ENCODE results near the gene RNASE13. TPM values are rescaled to one million over a fixed set of nuclear protein-coding genes. Genes with fewer than 3 reads are reported as not detected.

RNASE13 gene
- total RNA-seq, 1 experiment from 2014 or later, result not detected

GRCh38 chr14:21047378-21047781, 12.8 kb upstream of the RNASE13 start:
- no peak overlapping the region for H3K27ac Mint-ChIP-seq
- CTCF ChIA-PET, result interaction anchor here (0.7 to 2.2 kb wide), 8 partner anchors 7 to 76 kb away, joined by 3 to 19 read pairs (median 4); no protein-coding TSS in a partner anchor
- no peak for ATAC-seq

More at GRCh38 chr14:21047378-21047781, 12.8 kb upstream of the RNASE13 start:
- TF ChIP-seq MYBL2 (CRISPR knock-in tag; IDR thresholded peaks at IDR 0.05) (no peak), NFATC4 (CRISPR knock-in tag; IDR thresholded peaks at IDR 0.05) (no peak), AFF4 (CRISPR knock-in tag; IDR thresholded peaks at IDR 0.05; ENCODE audit: borderline replicate concordance) (no peak), OVOL2 (CRISPR knock-in tag; IDR thresholded peaks at IDR 0.05; ENCODE audit: borderline replicate concordance) (no peak), TEAD1 (CRISPR knock-in tag; IDR thresholded peaks at IDR 0.05) (no peak), IRF1 (CRISPR knock-in tag; IDR thresholded peaks at IDR 0.05) (no peak), ZBTB21 (CRISPR knock-in tag; IDR thresholded peaks at IDR 0.05; ENCODE audit: borderline replicate concordance) (no peak), MAX (CRISPR knock-in tag; IDR thresholded peaks at IDR 0.05) (no peak), RORB (CRISPR knock-in tag; IDR thresholded peaks at IDR 0.05) (no peak), ZNF138 (CRISPR knock-in tag; conservative IDR thresholded peaks at IDR 0.05) (no peak), PRDM15 (CRISPR knock-in tag; IDR thresholded peaks at IDR 0.05) (no peak), NR3C1 (CRISPR knock-in tag; conservative IDR thresholded peaks at IDR 0.05; ENCODE audit: low read depth) (no peak), AR (CRISPR knock-in tag; IDR thresholded peaks at IDR 0.05) (no peak), ARID4B (CRISPR knock-in tag; IDR thresholded peaks at IDR 0.05; ENCODE audit: borderline replicate concordance) (no peak), ZNF512 (CRISPR knock-in tag; IDR thresholded peaks at IDR 0.05; ENCODE audit: borderline replicate concordance) (no peak), ZBTB43 (CRISPR knock-in tag; IDR thresholded peaks at IDR 0.05) (no peak), NFE2L1 (CRISPR knock-in tag; IDR thresholded peaks at IDR 0.05) (no peak)
- POLR2A ChIA-PET, result no interaction called here
- H3K4me3 Mint-ChIP-seq, result no peak overlapping the region
- no peaks in the 10 kb centered on the region for H3K4me1 Mint-ChIP-seq
- peaks cover 3% of the 10 kb centered on the region for H3K27me3 Mint-ChIP-seq (ENCODE audit: low read depth)
- H3K36me3 Mint-ChIP-seq, result no peaks in the 10 kb centered on the region
- no peak for DNase-seq (ENCODE audit: low spot score)
- H3K9me3 Mint-ChIP-seq, result no peaks in the 10 kb centered on the region
